ENCODE results near the gene CSRP2.

DNA sequence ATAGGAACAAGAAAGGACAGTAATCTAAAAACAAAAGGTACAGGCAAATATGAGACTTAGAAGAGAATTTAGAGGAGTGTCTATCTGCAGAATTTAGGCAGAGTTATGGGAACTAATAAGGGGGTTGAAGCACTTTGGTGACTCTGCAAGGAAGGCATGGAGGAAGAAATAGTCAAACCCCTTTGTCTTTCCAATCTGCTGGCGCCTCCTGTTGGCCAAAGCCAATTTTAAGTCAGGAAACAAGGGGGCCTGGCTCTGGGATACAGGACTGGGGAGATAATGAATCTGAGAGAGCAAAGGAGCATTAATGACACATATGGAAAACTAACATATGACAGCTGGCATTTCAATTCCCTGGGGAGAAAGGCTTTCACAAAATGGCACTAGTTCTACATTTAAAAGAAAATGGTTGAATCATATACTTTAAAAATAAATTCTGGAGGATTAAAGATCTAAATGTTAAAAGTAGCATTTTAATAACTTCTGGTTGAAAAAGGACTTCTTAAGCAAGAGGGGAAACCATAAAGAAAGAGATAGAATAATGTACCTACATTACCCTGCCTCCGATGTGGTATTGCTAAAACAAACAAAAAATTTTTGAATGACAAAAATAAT, 48.5 kb upstream of the CSRP2 start:
- TF ChIP-seq CTCF (IDR thresholded peaks at IDR 0.05), result no peak
- no peak for TF ChIP-seq POLR2A (IDR thresholded peaks at IDR 0.05)
